ENCODE measurements around the gene PLXNA4. TPM values are rescaled to one million over a fixed set of nuclear protein-coding genes. Genes with fewer than 3 reads are reported as not detected.
A peak's percentile ranks its signal among the peaks of the same experiment; 100 is the strongest.

The PLXNA4 gene
- total RNA-seq, 1 experiment from 2014 or later = 0.22 TPM

GRCh38 chr7:132588596-132588995 is 12.3 kb upstream of the PLXNA4 start:
- DNase-seq (ENCODE audit: low spot score) = no peak

- no peak for DNase-seq (ENCODE audit: low spot score)
Observed at GRCh38 chr7:132584796-132585494, 8.7 kb upstream of the PLXNA4 start.

DNA sequence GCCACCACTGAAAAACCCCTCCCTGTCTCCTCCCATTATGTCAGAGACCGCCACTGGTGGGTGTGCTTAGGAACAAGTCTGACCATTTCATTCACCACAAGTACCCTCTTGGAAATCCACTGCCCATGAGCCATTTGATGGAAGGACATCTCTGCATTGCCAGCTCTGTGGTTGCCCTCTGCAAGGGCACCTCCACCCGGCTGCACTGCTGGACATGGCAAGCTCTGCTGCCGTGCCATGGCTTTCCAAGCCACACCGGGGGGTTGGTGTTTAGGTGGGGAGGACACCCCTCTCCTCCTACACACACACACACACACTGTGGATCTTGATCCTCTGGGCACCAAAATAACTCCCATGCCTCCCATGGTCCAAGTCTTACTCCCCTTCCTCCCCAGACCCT is 5.2 kb upstream of the PLXNA4 start:
- no peak for DNase-seq (ENCODE audit: low spot score)

- peak; percentile 62 for DNase-seq (ENCODE audit: low spot score)
Observed at GRCh38 chr7:132580717-132581285, 4.5 kb upstream of the PLXNA4 start.

GRCh38 chr7:132580277-132580676 is 4.0 kb upstream of the PLXNA4 start:
- peak; percentile 2 for DNase-seq (ENCODE audit: low spot score)

GRCh38 chr7:132579260-132579899 is 3.1 kb upstream of the PLXNA4 start:
- DNase-seq (ENCODE audit: low spot score) = no peak

GRCh38 chr7:132578826-132579225 is 2.6 kb upstream of the PLXNA4 start:
- no peak for DNase-seq (ENCODE audit: low spot score)

- DNase-seq (ENCODE audit: low spot score) = no peak
Observed at GRCh38 chr7:132578050-132578370, 1.7 kb upstream of the PLXNA4 start.

- DNase-seq (ENCODE audit: low spot score) = peak; percentile 21
Observed at GRCh38 chr7:132577206-132578049, 1.2 kb upstream of the PLXNA4 start.

GRCh38 chr7:132576721-132577085 is 433 bp upstream of the PLXNA4 start:
- no peak for DNase-seq (ENCODE audit: low spot score)

GRCh38 chr7:132575419-132575981 is 770 bp downstream of the PLXNA4 start:
- no peak for DNase-seq (ENCODE audit: low spot score)

- no peak for DNase-seq (ENCODE audit: low spot score)
Observed at GRCh38 chr7:132574223-132574622, 2.0 kb downstream of the PLXNA4 start.

DNA sequence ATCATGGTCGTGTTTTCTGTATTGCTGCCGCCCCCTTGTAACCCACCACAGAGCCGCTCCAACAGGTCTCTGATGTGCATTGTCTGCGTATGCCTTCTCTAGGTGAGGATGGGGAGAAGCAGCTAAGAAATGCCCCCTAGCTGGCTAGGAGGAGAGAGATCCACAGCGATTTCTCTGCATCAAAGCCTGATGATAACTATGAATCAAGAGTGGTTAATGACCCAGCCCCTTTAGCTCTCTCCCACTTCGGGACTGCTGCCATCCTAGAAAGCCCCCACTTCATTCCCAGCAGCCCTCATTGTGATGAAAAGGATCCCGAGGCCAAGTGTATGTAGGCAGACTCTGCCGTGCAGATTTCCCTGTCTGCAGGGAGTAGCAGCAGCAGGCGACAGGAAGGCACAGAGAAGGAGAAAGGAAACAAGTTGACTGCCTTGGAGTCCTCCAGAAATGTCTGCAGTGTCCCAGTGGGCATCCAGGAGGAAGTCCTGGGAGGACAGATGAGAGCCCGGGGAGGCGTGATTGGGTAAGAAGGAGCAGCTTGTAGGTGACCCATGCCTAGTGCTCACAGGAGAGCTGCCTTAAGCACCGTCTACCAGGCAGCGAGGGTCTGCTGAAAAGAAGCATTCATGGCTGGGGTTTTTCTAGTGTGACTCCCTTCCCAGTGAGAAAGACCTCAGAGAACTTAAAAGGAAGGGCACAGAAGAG is 2.9 kb downstream of the PLXNA4 start:
- DNase-seq (ENCODE audit: low spot score) = no peak

- no peak for DNase-seq (ENCODE audit: low spot score)
Observed at GRCh38 chr7:132572526-132572925, 3.7 kb downstream of the PLXNA4 start.

- no peak for DNase-seq (ENCODE audit: low spot score)
Observed at GRCh38 chr7:132571970-132572369, 4.3 kb downstream of the PLXNA4 start.

DNA sequence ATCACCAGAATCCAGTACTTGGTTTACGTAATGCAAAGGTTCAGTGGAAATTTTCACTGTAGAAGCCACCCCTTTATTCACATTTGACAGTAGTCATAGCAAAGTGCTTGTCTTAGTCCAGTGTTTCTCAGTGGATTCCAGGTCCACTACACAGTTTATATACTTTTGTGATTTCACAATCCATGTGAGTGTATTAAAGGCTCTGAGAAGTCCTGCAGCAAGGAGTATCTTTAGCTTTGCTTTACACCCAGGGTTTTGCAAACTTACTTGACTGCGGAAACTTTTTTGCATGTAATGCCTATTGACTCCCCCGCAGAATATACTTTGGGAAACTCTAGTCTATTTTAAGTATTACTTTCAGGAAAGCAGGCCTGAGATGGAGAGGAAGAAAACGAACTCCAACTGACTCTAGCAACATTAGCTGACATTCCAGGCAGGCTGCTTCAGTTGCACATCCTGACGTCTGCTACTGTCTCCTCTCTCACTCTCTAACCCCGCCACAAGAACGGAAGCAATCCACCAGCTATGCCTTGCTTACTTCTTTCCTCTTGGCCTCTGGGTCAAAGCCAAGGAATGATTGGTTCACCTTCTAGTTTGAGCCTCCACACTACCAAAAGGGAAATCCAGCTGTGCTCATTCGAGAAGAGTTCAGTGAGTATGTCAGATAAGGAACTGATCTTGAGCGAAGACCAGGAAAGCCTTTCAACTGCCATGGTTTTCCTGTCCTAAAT is 6.2 kb downstream of the PLXNA4 start:
- no peak for DNase-seq (ENCODE audit: low spot score)

DNA sequence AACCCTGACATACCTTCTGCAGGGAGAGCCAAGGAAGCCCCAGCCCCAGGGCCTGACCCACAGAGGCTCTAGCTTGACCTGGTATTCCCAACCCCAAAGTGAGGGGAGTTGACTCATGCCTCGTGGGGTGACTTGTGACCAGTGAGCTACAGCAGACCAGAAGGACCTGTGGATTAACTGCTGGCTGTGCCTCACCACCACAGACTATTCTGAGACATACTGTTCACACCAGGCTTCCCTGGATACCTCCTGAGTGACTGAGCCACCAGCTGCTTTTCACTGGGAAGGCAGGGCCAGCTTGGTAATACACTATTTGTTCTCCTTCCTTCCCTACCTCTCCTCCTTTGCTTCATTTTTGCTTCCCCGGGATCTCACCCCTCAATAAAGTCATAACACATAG is 7.3 kb downstream of the PLXNA4 start:
- no peak for DNase-seq (ENCODE audit: low spot score)

DNA sequence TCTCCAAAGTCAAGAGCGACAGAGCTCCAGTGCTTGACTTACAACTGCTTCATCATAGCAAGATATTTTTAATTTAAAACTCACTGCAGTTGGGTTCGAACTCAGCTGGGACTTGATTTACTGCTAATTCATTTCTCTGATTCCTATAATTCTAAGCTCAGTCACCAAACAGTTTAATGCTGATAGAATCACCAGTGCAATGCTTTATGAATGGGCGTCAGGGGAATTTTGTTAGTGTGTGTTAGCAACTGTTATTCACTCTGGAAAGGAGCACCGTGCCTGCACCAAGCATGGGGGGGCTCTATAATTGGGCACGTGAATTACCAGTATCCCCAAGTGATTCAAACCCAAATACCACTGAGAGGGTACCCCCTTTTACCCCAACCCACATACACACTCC is 10.4 kb downstream of the PLXNA4 start:
- DNase-seq (ENCODE audit: low spot score) = no peak

- no peak for DNase-seq (ENCODE audit: low spot score)
Observed at GRCh38 chr7:132565441-132565840, 10.8 kb downstream of the PLXNA4 start.

DNA sequence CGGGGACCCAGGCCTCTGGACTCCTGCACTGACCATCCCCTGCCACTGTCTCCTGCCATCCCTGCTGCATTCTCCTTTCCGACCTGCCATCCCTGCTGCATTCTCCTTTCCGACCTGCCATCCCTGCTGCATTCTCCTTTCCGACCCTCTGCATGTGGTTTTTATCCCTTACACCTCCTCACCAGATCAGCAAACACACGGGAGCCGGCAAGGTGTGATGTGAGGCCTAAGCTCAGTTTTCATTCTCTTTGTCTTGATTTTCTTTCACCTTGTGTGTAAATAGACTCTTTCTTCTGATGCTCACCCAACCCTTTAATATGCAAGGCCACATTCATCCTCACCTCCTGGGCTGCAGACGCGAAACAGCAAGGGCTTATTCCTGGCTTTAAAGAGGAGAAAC is 11.4 kb downstream of the PLXNA4 start:
- DNase-seq (ENCODE audit: low spot score) = no peak

GRCh38 chr7:132564090-132564489 is 12.2 kb downstream of the PLXNA4 start:
- no peak for DNase-seq (ENCODE audit: low spot score)

Data from A172 (cell line).